Panc1 (cell line): ENCODE results near the gene GAR1. TPM values are rescaled to one million over a fixed set of nuclear protein-coding genes. Genes with fewer than 3 reads are reported as not detected.

Experiments
- ATAC-seq: fragments of 200-7000 bp; cut with Tn5 transposase; 2 replicates; pipeline ENCODE4 v1.9.1; 2020; ENCODE audit warnings: mild to moderate bottlenecking, moderate library complexity
- BruUV-seq: library from RNA; stranded (reverse); fragments of 400-500 nt; replicated peaks from 2 replicates; lab custom pipeline; 2021; lab: Mats Ljungman, UMichigan
- CTCF ChIA-PET: fragments of 300-600 bp; sonication (Branson Sonifier 250); formaldehyde crosslinking; loops from one replicate; lab custom pipeline; 2022; ENCODE audit warnings: antibody characterized with exemption; lab: Charles Lee
- POLR2A ChIA-PET: fragments of 300-600 bp; sonication (Branson Sonifier 250); formaldehyde crosslinking; loops from one replicate; lab custom pipeline; 2022; ENCODE audit warnings: antibody characterized with exemption; lab: Charles Lee
- DNase-seq: peaks from one replicate; pipeline ENCODE4 v3.0.0-alpha.2; 2010; ENCODE audit warnings: low read depth, low spot score
- H3K27ac ChIP-seq: 2 replicates; pipeline ENCODE4 v1.5.1; 2011; ENCODE audit warnings: mild to moderate bottlenecking, low read length, inconsistent platforms
- H3K27me3 ChIP-seq: fragments of 200-500 bp; sonication (Bioruptor generic); 2 replicates; pipeline ENCODE4 v1.6.0; 2014; ENCODE audit warnings: low read length, inconsistent platforms; ENCODE audit not compliant: control insufficient read depth, insufficient read depth
- H3K36me3 ChIP-seq: fragments of 200-500 bp; sonication (Bioruptor generic); 2 replicates; pipeline ENCODE4 v1.5.1; 2014; ENCODE audit warnings: inconsistent platforms, mild to moderate bottlenecking, low read length, moderate library complexity; ENCODE audit not compliant: control insufficient read depth, insufficient read depth
- H3K4me1 ChIP-seq: 2 replicates; pipeline ENCODE4 v1.5.1; 2011; ENCODE audit warnings: inconsistent platforms, mild to moderate bottlenecking, low read length, moderate library complexity; ENCODE audit not compliant: control insufficient read depth, insufficient read depth
- H3K4me3 ChIP-seq, 2 experiments: 2 replicates each; pipeline ENCODE4 v1.5.1; 2011 to 2012; ENCODE audit warnings: low read depth in 2 of 2, low read length in 2 of 2, mild to moderate bottlenecking in 2 of 2, inconsistent platforms in 1 of 2, moderate library complexity in 1 of 2
- H3K9me3 ChIP-seq: fragments of 200-500 bp; sonication (Bioruptor generic); 2 replicates; pipeline ENCODE4 v1.5.1; 2014; ENCODE audit warnings: low read depth, mild to moderate bottlenecking, inconsistent platforms, low read length, moderate library complexity; ENCODE audit not compliant: control insufficient read depth, insufficient read depth
- POLR2AphosphoS5 ChIP-seq: IDR thresholded peaks from 2 replicates; pipeline ENCODE4 v1.6.1; 2012; ENCODE audit warnings: mild to moderate bottlenecking, low read depth, low read length, moderate library complexity
- REST ChIP-seq, 2 experiments: IDR thresholded peaks; 2 replicates each; pipeline ENCODE4 v1.6.1; 2011 to 2012; ENCODE audit warnings: low read depth in 2 of 2, control low read depth in 1 of 2, low read length in 1 of 2, mild to moderate bottlenecking in 1 of 2, moderate library complexity in 1 of 2; ENCODE audit not compliant: insufficient read depth in 1 of 2
- SIN3A ChIP-seq: IDR thresholded peaks from 2 replicates; pipeline ENCODE4 v1.6.1; 2012; ENCODE audit warnings: low read depth, mild to moderate bottlenecking, low read length, moderate library complexity, borderline replicate concordance; ENCODE audit not compliant: insufficient read depth
- TCF7L2 ChIP-seq: IDR thresholded peaks from 2 replicates; pipeline ENCODE4 v1.6.1; 2011; ENCODE audit warnings: mild to moderate bottlenecking, low read depth, low read length, inconsistent platforms
- in situ Hi-C: cut with HindIII; loops from 2 replicates; pipeline ENCODE4 v1.10.0; 2016; ENCODE audit warnings: low sequenced_read_pairs, low pct_unique_long_range_greater_than_20kb
- intact Hi-C: fragments of 100-400 bp; cut with micrococcal nuclease; formaldehyde crosslinking; loops from one replicate; pipeline ENCODE4 v1.10.0; 2022; ENCODE audit not compliant: unreplicated experiment
- total RNA-seq: library from RNA; stranded (reverse); gene quantifications from one replicate; pipeline ENCODE4 v1.2.1, GENCODE V29; 2021; ENCODE audit not compliant: unreplicated experiment
- TF ChIP-seq, protein P1 (sequence below): fragments of 450-650 bp; IDR thresholded peaks from 2 replicates; pipeline ENCODE4 v1.5.1; 2017; ENCODE audit warnings: mild to moderate bottlenecking

GAR1 gene
- total RNA-seq, 1 experiment from 2014 or later, result 23.6 TPM

- POLR2A ChIA-PET, result no interaction called here
- BruUV-seq, result no TSS peak
Measured at GRCh38 chr4:109818268-109818667, 2.7 kb downstream of the GAR1 start.

DNA sequence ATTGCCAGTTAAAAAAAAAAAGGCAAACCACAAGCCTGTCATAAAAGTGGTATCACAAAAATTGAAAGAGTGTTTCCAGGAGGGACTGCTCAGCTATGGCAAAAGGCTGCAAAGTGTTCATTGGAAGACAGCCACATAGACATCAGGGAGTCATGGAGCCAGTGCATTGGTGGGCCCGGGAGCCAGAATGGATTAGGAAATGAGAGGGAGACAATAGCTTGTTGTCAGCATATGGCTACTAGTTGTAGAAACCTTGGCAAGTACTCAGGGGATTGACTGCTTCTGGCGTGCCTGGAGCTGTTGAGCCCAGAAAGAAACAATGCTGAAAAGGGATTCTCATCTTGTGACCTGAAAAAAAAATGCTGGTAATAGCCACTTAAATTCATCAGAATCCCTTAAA, 5.0 kb downstream of the GAR1 start:
- no peaks in the 10 kb centered on the region for H3K27me3 ChIP-seq
- DNase-seq (no peak), ATAC-seq (no peak)
- in situ Hi-C loops, result no loop called here
- no peak for TF ChIP-seq TCF7L2
- no peak for TF ChIP-seq POLR2AphosphoS5
- TF ChIP-seq, protein P1, sequence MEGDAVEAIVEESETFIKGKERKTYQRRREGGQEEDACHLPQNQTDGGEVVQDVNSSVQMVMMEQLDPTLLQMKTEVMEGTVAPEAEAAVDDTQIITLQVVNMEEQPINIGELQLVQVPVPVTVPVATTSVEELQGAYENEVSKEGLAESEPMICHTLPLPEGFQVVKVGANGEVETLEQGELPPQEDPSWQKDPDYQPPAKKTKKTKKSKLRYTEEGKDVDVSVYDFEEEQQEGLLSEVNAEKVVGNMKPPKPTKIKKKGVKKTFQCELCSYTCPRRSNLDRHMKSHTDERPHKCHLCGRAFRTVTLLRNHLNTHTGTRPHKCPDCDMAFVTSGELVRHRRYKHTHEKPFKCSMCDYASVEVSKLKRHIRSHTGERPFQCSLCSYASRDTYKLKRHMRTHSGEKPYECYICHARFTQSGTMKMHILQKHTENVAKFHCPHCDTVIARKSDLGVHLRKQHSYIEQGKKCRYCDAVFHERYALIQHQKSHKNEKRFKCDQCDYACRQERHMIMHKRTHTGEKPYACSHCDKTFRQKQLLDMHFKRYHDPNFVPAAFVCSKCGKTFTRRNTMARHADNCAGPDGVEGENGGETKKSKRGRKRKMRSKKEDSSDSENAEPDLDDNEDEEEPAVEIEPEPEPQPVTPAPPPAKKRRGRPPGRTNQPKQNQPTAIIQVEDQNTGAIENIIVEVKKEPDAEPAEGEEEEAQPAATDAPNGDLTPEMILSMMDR, result no peak
- CTCF ChIA-PET, result no interaction called here
- POLR2A ChIA-PET, result no interaction called here
- intact Hi-C loops, result loop anchor here (10.0 kb wide), 1 partner anchor 154 kb away; no protein-coding TSS in a partner anchor
- H3K36me3 ChIP-seq, result peaks cover 38% of the 10 kb centered on the region
- BruUV-seq, result no TSS peak
- H3K27ac ChIP-seq, result no peak overlapping the region
- H3K4me1 ChIP-seq, result peaks cover 5% of the 10 kb centered on the region; the same call in 1 of the 2 replicates
- H3K9me3 ChIP-seq, result no peaks in the 10 kb centered on the region
- H3K4me3 ChIP-seq, result no peak overlapping the region

More at GRCh38 chr4:109818268-109818667, 2.7 kb downstream of the GAR1 start:
- H3K9me3 ChIP-seq, result no peaks in the 10 kb centered on the region
- in situ Hi-C loops, result no loop called here
- H3K4me1 ChIP-seq, result peaks cover 5% of the 10 kb centered on the region; the same call in 1 of the 2 replicates
- H3K27ac ChIP-seq, result no peak overlapping the region
- H3K36me3 ChIP-seq, result peaks cover 28% of the 10 kb centered on the region
- ATAC-seq, result no peak
- intact Hi-C loops, result loop anchor here (10.0 kb wide), 1 partner anchor 393 kb away; no protein-coding TSS in a partner anchor
- TF ChIP-seq REST (IDR thresholded peaks at IDR 0.05; ENCODE audit: insufficient read depth in 1 of 2, low read depth in 2 of 2, low read length in 1 of 2) (no peak), TCF7L2 (no peak), SIN3A (no peak), POLR2AphosphoS5 (no peak)
- TF ChIP-seq, protein P1, result no peak
- no peak for DNase-seq
- H3K4me3 ChIP-seq, result no peak overlapping the region
- CTCF ChIA-PET, result no interaction called here
- no peaks in the 10 kb centered on the region for H3K27me3 ChIP-seq
